Stimulated activated CD8-positive, alpha-beta memory T cell treated with anti-CD3 and anti-CD28 coated beads, Interleukin-7, amount 100 ng/mL, for 48 hours (primary cell): ENCODE results near the gene CAMSAP1.

Experiments
- DNase-seq, 2 donors: peaks; one replicate each; pipeline ENCODE4 v3.0.0-alpha.2; 2020; ENCODE audit warnings: low read depth in 1 of 2; ENCODE audit errors: extremely low read depth in 1 of 2

Gene CAMSAP1

GRCh38 chr9:135939351-135940265 lies 32.3 kb upstream of the CAMSAP1 start:
- peak; percentile 50 to 58 for DNase-seq

DNA sequence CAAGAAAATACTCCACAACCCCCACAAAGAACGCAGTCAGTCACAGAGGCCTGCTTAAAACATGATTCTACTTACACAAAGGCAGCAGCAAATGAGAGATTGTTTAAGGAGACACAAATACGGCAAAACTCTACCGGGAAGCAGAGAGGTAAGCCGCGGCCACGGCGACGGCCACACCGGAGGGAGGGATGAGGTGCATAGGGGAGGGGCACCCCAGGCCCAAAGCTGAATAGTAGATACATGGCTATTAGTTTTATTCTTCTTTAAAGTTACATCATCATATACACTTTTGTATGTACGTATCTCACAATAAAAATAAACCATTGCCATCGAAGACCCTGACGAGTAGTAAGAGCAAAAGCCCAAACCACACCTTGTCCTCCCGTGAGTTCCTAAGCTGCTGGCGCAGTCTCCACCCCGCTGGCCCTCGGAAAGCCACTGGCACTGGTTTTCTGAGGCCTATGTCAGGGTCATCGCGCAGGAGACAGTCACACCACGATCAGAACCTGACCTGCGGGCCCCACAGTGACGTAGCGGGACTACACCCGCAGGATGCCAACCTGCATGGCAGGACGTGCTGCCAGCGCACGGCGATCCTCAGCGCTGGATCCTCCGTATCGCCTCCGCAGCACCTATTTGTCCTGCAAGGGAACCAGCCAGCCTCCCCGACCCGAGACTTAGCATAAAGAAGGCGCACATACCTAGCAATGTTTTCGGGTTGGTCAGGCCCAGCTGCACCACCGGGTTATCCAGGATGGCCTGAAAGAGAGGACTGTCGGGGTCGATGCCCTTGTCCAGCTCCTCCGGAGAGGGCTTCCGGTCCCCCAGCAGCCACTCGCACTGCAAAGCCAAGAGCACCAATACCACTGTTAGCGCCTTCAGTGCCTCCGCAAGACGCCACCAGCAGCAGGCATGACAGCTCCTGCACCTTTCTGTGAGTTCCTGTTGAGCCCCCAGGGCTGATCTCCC lies 30.5 kb upstream of the CAMSAP1 start:
- no peak for DNase-seq

GRCh38 chr9:135933114-135933513 lies 25.8 kb upstream of the CAMSAP1 start:
- DNase-seq = no peak

GRCh38 chr9:135932656-135933055 lies 25.3 kb upstream of the CAMSAP1 start:
- DNase-seq = no peak

DNA sequence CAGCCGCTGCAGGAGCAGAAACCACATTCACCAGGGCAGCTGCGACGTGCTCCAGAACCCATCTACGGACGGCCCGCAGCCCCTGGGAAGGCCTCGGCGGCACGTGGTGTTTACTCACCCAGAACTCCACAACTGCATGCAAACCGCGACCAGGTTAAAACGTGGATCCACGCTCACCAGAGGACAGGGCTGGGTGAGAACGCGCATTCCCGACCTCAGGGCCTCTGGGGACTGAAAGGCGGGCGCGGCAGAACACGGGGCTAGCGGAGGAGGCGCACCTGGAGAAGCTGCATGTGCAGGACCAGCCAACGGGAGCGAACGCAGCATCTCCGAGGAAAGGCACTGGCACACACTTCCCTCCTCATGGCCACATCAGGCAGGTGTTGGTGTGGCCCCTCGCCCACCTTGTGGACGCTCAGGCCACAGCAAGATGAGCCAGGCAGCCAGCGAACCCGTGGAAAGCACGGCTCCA lies 24.0 kb upstream of the CAMSAP1 start:
- DNase-seq = no peak

DNA sequence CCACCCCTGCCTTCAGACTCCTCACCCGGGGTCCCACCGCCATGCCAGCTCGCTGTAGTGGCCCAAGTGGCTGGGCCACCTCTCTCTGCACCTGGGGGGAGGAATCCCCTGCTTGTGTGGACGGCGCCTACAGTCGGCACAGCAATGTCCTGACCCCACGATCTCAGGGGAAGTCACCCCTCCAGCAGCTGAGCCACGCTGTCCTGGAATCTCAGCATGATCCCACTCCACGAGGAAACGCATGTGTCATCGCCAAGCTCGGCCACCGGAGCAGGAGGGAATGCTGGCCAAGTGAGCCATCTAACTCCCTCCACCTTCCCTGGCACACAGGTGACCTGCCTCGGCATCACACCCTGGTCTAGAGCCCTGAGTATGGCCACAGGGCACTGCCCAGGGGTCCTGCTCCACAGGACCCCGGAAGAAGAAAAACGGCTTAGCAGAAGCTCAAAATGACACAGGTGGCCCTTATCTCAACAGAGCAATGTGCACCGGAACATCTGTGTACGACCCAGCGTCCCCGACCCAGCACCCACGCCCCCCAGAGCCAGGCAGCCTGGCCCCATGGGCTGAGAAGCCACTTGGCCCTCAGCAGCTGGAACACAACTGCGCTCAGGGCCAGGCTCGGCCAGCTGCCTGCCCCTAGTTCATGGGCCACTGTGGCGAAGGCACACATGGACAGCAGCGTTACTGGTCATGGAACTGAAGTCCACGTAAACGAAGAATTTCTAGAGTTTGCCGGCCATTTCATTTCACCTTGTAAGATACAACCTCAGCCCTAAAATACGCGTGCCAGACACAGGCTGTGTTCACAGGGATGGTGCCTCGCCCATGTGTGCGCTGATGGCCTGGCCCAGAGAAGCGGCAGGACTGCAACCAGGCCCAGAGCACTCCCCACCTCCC lies 23.4 kb upstream of the CAMSAP1 start:
- no peak for DNase-seq

DNA sequence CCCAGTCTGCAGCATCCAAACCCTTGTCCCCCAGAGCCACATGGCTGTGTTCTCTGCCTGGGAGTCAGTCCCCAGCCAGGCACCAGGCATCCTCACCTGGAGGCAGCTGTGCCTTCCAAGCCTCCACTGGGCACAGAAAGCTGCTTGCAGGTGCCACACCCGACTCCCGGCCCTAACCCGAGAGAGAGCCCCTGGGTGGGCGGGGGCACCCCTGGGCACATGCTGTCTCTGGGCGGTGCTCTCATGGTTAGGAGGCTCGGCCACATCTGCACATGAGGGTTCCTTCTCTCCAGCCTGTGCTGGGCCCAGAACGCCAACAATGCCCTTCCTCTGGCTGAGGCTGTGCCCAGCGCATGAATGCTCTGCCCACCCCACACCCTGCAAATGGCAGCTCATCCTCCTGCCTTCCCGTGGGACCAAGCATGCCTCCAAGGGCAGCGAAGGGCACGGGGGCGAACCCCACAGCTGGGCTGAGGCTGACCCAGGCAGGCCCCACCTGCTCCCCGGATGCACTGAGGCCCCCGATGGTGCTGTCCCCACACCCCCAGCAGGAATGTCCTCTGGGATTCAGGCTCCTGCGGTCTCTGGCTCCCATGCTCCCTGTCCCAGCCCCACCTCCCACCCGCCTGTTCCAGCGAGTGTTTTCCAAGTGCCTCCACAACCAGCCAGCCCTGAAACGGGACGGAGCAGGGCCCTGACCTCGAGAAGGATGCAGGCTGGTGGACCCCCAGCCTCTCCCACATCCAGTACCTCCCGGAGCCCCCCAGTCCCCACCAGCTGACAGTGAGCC lies 22.5 kb upstream of the CAMSAP1 start:
- DNase-seq = no peak

- no peak for DNase-seq
Observed at GRCh38 chr9:135928731-135929655, 21.6 kb upstream of the CAMSAP1 start.

DNA sequence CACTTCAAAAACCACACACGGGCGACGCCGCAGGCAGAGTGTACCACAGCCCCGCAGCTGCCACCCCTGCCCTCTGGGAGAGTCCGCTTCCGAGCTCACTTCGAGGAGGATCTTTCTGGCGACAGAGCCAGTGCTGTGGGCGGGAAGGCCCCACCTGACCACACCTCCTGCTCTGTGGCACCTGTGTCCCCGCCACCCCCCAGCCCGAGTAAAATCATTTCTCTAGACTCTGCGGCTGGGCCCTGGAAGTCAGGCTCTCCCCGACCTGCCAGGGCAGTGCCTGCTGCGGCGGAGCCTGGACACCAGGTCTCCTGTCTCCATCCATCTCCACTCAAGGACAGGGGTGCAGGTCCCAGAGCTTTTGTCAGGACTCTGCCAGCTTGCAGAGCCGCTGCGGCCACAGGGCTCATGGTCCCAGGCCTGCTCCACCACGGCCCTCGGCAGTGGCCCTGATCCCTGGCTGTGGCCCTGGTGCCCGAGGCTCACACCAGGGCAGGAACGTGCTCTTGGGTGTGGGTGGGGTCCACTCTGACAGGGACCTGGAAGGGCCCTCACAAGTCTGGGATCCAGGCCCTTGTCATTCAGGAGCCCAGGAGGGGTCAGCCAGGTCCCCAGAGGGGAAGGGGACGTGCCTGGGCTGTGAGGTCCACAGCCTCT lies 20.9 kb upstream of the CAMSAP1 start:
- no peak for DNase-seq

DNA sequence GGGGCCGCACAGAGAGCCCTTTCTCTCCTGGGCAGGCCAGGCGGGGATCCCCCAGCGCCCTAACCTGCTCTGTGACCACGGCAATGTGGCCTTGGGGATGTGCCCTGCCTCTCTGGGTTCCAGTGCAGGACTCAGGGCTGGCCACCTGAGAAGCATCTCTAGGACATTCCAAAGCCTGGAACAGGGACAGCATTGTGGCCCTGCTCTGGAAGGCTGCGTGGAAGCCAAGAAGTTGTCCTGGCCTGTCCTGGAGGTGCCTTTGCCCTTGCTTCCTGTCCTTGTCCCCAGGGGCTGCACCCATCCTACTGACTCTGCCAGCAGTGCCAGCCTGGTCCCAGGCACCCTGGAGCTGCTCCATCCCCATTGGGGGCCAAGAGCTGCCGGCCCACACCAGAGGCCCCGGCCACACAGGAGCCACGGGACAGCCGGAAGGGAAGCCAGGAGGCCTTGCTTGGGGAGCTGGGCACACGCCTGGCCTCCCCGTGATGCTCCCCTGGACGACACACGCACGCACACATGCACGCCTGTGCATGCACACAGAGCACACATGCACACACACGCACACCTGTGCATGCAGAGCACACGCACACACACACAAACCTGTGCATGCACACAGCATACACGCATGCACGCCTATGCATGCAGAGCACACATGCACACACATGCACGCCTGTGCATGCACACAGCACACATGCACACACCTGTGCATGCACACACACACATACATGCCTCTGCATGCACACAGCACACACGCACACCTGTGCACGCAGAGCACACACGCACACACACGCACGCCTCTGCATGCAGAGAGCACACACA lies 20.1 kb upstream of the CAMSAP1 start:
- no peak for DNase-seq

DNA sequence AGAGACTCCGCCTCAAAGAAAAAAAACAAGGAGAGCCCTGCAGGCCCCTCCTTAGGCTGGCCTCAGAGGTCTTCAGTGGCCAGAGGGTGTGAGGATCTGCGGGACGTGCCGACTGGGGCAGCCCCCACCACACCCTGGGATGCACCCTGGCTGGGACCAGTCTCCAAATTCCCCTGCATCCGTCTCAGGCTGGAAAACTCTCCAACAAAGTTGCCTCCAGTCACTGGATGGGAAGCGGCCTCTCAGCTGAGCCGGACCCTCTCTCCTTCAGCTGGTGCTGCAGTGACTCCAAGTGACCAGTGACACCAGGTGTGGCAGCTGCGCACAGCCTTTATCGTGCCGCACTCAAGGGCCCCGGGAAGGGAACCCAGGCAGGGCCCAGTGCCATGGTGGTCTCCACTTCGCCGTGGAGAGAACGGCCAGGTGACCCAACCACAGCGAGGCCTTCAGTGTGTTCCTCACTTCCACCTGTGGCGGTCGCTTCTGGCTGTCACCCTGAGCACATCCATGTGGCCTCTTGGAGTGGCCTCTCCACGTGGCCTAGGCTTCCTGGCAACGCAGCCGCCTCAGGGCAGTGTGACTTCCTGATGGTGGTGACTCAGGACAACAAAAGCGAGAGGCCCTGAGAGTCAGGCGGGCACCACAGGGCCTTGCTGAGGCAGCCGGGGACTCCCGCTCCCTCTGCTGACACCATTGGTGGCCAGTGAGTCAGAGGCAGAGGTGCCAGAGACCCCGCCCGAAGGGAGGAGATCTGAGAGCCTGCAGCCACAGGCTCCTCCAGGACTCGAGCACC lies 19.3 kb upstream of the CAMSAP1 start:
- peak; percentile 82 to 96 for DNase-seq

- peak; percentile 63 to 86 for DNase-seq
Observed at GRCh38 chr9:135925496-135926133, 18.3 kb upstream of the CAMSAP1 start.

DNA sequence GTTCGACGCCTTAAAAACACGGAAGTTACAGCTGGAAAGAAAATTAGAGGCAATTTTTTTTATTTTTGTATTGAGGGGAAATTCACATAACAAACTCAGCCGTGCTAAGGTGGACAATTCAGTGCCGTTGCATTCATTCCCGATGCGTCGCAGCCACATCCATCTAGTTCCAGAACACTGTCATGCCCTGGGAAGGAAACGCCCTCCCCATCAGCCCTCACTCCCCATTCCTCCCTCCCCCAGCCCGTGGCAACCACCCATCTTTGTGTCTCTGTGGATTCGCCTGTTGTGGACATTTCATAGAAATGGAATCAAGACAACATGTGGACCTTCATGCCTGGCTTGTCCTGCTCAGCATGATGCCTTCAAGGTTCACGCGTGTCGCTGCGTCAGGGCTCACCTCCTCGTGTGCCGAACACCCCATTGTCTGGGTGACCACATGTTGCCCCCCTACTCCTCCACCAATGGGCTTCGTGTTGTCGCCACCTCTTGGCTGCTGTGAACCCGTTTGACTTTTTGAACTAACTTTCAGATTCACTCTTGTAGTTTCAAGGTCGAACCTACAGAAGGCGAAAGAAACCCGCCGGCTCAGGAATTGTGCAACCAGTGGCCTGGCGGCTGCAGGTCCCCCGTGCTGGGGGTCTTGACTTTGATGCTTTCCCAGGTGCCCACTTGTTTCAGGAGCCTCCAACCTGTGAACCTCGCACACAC lies 17.4 kb upstream of the CAMSAP1 start:
- DNase-seq = no peak

GRCh38 chr9:135923508-135923907 lies 16.2 kb upstream of the CAMSAP1 start:
- no peak for DNase-seq

DNA sequence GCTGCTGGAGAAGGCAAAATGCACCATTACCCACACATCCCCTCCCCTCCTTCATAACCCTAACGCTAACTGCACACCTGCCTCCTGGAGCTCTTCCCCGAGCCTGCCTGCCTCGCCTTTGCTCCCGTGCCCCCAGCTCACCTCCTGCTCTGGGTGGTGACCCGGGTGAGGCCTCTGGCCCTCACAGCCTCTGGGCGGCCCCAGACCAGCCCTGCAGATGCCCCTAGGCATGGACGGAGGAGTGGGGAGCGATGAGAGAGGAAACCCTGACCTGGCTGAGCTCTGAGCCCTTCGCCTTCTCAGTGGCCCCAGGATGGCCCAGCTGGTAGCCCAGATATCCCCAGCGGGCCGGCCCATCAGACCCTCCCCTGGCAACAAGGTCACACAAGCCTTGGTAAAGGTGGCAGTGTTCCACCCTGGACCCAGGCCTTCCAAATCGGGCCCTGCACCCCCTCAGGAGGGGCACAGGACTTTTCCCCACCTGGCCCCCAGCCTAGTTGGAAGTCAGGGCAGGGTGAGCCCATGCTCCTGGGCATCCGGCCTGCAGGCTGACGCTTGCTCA lies 14.5 kb upstream of the CAMSAP1 start:
- no peak for DNase-seq
